CD1c-positive myeloid dendritic cell (primary cell): Measurements from ENCODE around the gene FOXN3.

Experiments used
- DNase-seq: peaks from one replicate; pipeline ENCODE4 v3.0.0-alpha.2; 2016; ENCODE audit errors: extremely low spot score

The FOXN3 gene

DNA sequence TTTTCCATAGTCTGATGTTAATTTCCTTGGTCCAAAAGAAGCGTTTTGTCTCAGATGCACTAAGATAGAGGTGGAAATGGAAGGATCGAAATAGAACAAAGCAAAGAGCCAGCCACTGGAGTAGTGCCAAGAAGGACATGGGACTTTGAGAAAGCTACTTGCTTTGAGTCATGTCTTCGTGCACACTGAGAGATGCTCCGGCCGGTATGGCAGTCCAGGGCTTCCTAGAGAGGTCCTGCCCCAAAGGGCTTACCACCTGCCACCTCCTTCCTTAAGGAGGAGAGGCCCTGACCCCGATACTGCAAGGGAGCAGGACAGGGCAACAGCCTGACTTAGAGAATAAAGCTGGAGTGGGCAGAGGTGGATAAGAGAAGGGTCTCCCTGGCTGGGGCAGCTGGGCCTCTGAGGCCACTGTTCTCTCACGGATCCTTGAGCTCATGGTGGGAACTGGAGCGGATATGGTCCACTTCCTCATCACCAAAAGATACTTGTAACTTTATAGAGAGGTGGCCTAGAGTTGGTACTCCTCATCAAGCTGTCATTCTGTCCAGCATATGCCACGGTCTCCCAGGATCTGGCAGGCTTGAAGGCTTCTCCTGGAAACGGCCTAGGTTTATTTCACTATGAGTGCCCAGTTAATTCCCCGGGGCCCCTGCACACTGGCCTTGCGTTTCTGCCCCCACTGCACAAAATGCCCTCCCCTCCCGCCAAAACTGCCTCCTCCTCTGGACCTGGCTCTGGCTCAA lies 57.4 kb downstream of the FOXN3 start:
- peak; percentile 32 for DNase-seq

DNA sequence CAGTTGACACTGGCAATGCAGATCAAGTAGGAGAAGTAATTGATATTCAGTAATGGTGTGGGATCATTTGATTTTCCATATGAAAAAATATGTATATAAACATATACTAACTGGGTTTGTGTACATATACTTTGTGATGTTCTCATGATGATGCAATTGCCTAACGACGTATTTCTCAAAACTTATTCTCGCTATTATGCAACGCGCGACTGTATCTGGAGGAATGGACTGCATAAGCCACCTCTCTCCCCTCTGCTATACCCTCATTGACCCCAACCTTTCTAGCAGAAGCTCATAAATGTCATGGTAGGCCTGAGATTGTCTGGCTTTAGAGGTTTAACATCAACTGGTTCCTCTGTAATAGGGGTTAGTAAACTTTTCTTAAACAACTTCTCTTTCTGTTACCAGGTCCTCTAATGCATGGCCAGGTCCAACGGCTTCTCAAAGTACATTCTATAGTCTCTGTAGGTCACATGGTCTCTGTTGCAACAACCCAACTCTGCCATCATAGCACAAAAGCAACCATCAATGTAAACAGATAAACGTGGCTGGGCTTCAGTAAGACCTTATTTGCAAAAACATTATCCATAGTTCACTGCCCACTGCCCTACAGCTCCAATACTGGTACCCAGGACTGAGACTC lies 59.3 kb downstream of the FOXN3 start:
- DNase-seq: peak; percentile 63

GRCh38 chr14:89356927-89357326 lies 60.1 kb downstream of the FOXN3 start:
- DNase-seq: no peak

DNA sequence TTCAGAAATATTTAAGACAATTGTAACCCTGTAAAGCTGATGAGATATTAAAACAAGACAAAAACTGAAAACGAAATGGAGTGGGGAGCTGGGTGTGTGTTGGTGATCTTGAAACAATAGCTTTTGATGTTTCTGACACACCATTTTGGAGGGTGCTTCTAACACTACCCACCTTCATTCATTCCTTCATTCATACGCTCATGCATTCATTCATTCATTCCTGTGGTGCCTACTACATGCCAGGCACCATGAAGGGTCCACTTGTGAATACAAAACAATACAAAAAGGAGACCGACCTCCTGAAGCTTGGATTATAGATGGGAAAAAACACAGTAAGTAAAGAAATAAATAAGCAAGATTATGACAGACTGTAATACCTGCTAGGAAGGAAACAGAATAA lies 60.5 kb downstream of the FOXN3 start:
- no peak for DNase-seq

GRCh38 chr14:89353766-89354113 lies 63.3 kb downstream of the FOXN3 start:
- no peak for DNase-seq

DNA sequence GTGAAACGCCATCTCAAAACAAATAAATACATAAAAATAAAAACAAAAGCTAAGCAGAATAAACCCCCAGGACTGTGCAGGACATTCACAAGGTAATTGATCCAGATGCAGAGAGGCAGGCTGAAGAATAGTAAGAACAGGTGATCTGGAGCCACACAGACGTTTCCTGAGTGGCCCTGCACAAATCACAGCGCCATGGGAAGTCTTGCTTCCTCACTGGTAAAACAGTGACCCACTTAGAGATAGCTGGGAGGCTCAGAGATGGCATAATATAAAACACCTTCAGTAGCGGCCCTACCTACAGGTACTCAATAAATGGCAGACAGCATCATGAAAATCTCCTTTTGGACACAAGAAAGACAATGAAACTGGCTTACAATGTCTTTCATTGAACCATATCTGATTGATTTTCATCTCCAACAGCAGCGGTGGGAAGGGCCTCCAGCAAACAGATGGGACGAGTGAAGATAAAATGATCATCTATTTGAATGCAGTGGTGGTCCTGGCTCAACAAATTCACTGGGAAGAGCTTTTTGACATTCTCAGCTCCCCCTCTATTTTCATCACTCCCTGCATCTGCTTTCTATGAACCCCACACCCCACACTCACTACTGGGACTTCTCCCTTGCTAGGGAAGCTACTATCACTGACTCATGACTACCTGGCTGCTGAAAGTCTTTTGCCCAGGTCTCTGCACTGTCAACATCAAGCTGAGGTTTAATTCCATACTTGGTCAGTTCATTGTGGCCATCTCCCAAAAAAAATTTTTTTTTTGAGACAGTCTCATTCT lies 63.9 kb downstream of the FOXN3 start:
- no peak for DNase-seq

- DNase-seq: no peak
These were observed 65.3 kb downstream of the FOXN3 start for GRCh38 chr14:89351516-89352404.

DNA sequence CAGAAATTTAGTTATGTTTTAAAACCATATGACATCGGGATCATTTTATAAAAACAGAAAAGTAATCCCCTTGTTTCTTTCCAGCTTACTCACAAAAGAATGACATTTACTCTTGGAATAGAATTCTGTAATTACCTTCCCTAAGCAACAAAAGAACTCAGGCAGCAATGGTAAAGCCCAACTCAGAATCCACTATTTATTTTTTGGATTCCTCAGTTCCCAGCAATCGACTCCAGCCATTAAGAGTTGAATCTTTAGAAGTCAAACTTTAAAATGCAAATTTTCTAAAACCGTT lies 65.9 kb downstream of the FOXN3 start:
- DNase-seq: no peak

DNA sequence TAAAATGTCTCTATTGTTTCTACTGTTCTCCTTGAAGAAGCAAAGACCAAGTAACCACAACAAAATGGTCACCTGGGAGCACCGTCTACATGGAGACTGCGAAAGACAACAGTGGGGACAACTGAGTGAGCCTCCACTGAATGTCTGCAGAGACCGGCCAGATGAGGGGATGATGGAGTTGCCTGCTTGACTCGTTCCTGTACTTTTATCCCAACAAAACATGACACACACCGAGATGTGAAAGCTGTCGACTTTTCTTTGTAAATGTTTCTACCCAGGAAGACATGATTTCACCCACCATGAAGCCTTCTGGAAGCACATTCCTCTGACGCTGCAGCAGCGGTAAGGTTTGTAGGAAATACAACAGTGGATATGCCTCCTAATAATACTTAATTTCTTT lies 66.9 kb downstream of the FOXN3 start:
- no peak for DNase-seq

- no peak for DNase-seq
These were observed 67.6 kb downstream of the FOXN3 start for GRCh38 chr14:89349171-89350008.

GRCh38 chr14:89348722-89349121 lies 68.3 kb downstream of the FOXN3 start:
- no peak for DNase-seq

GRCh38 chr14:89347885-89348284 lies 69.1 kb downstream of the FOXN3 start:
- no peak for DNase-seq

DNA sequence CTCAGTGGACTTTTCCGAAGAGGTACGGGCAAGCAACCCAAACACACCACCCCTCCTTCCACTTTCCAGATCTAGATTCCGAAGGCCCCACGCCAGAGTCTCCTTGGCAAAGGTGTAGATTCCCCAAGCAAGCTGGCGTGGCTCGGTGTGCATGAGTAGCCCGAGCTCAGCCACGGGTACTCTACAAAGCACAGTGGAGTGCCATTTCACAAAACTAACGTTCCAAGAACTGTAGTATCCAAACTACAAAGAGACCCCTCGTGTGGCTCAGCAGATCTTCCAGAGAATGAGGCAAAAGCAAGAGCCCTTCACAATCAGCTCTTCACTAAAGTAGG lies 72.1 kb downstream of the FOXN3 start:
- DNase-seq: no peak

DNA sequence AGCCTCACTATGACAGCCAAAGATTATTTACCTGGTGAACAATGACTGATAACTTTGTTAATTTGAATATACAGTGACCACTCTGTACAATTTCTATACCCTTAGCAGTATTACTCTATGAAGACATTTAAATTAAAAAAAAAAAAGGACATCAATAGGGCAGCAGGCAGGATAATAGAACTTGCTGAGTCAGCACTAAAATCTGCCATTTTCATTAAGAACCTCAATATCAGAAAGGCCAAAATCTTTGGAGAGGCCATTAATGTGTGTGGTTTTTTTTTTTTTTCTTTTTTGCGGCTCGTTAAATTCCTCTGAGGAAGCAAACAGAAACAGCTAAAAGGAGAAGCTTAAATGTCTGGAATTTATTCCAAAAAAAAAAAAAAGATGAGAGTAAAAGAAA lies 73.7 kb downstream of the FOXN3 start:
- no peak for DNase-seq

DNA sequence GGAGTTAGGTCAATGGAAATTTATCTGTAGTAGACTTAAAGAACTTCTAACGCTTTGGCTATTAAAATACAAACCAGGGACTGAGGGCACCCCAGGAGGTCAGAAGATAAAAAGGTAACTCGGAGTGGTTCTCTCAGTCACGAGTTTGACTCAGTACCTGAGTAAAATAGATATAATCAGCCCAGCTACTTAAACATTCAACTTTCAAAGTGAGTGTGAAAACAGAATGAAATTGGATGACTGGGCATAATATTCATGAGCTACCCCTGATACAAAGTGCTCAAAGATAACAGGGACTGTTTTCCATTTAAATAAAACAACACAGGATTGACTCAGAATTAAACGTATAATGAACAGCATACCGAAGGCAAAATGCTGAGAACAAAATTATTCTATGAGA lies 75.0 kb downstream of the FOXN3 start:
- DNase-seq: no peak

DNA sequence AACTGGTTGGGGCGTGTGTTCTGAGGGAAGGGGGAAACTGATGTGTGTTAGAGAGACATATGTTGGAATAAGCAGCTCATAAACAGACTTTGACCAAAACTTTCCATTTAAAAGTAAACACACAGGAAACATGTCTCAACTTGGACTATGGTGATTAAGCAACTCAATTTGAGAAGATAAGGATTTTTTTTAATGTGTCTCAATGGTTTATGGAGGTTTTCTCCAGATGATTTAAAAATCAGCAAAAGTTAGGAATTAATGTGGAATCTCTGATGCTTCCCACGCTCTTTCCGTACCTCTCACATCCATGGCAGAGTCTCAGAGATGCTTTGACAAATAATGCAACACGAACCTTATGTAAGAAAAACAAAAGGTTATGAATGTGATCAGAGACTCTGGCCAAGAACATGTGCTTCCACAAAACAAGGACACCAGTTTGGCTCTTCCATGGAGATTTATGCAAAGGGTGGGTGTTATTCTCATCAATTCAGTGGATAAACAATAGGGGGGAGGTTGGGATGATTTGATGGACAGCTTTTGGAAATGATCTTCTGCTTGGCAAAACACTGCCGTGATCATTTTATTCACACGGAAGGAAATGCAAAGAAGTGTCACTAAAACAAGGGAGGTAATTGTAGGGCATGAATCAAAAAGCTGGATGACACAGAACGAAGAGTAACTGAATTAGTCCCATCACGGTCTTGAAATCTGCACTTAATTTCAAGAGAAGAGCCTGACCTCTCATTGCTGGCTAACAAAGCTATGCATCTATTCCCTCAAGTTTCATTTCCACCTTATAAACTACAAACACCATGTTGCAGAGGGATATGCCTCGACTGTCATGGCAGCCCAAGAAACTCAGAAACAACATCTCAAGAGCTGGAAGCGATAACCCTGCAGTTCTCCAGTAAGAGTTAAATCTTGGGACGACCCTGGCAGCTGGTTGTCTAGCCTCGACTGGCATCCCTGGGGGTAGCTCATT lies 76.5 kb downstream of the FOXN3 start:
- no peak for DNase-seq

DNA sequence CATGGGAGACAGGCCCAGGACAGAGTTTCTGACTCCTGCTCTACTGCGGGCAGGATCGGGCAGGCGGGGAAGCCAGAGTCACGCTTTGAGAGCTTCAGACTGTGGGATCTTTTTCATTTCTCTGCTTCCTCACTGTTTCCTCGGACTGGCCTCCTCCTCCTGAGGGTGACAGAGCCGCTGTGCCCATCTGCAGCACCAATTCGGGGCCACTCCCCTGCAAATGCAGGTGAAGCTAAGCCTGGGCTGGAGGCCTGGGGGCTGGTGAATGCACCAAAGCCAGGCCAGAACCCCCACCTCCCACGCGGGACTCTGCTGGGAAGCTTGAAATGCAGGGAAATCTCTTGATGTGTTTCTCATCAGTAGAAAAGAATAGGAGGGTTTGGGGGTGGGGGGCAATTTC lies 77.5 kb downstream of the FOXN3 start:
- DNase-seq: no peak

DNA sequence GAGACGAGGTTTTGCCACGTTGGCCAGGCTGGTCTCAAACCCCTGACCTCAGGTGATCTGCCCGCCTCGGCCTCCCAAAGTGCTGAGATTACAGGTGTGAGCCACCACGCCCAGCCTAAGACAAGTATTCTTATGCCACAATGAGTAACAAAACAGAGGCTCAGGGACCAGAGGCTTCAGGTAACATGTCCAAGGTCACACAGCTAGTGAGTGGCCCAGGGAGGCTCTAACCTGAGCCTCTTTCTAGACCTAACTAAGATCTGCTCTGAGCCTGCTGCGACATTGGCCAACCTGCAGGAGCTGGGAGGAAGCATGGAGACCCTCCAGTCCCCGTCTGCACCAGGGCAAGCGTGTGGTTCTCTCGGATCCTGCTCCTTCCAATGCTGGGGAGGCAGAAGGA lies 77.9 kb downstream of the FOXN3 start:
- no peak for DNase-seq

- no peak for DNase-seq
These were observed 80.7 kb downstream of the FOXN3 start for GRCh38 chr14:89336338-89336737.

DNA sequence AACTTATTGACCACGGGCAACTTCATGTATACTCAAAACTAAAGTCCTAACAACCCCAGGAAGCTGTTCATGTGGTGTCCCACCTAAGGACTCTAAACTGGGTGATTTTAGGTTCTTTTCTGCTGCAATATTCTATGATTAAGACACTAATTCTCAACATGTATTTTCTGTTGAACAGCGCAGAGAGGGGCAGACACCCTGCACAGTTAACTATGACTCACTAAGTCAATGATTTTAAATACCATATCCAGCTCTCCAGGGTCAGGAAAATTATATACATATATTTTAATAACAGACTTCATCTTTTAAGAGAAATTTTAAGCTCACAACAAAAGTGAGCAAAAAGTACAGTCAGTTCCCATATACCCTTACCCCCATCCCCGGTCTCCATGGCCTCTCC lies 85.0 kb downstream of the FOXN3 start:
- DNase-seq: no peak
